AG10803 (cell line): Measurements from ENCODE around the gene KCNMA1.

Source experiments
- DNase-seq: peaks from one replicate; pipeline ENCODE4 v3.0.0; 2010; ENCODE audit warnings: low read depth
- H3K4me3 ChIP-seq: 2 replicates; pipeline ENCODE4 v1.5.1; 2011; ENCODE audit warnings: mild to moderate bottlenecking, low read length, control low read depth
- TF ChIP-seq, protein P1 (sequence below): conservative IDR thresholded peaks from 2 replicates; pipeline ENCODE4 v1.5.1; 2011; ENCODE audit warnings: mild to moderate bottlenecking, low read length, control low read depth, inconsistent platforms

The KCNMA1 gene

DNA sequence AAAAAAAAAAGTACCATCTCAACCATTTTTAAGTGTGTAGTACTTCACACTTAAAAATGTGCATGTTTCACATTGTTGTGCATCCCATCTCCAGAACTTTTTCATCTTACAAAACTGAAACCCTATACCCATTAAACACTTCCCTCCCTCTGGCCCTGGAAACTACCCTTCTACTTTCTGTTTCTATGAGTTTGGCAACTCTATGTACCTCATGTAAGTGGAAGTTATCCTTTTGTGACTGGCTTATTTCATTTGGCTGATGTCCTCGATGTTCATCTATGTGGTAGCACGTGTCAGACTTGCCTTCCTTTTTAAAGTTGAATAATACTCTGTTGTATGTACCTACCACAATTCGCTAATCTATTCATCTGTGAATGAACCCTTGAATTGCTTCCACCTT, 12.2 kb downstream of the KCNMA1 start:
- no peak for DNase-seq
- H3K4me3 ChIP-seq: no peak overlapping the region
- TF ChIP-seq, protein P1, sequence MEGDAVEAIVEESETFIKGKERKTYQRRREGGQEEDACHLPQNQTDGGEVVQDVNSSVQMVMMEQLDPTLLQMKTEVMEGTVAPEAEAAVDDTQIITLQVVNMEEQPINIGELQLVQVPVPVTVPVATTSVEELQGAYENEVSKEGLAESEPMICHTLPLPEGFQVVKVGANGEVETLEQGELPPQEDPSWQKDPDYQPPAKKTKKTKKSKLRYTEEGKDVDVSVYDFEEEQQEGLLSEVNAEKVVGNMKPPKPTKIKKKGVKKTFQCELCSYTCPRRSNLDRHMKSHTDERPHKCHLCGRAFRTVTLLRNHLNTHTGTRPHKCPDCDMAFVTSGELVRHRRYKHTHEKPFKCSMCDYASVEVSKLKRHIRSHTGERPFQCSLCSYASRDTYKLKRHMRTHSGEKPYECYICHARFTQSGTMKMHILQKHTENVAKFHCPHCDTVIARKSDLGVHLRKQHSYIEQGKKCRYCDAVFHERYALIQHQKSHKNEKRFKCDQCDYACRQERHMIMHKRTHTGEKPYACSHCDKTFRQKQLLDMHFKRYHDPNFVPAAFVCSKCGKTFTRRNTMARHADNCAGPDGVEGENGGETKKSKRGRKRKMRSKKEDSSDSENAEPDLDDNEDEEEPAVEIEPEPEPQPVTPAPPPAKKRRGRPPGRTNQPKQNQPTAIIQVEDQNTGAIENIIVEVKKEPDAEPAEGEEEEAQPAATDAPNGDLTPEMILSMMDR: no peak

DNA sequence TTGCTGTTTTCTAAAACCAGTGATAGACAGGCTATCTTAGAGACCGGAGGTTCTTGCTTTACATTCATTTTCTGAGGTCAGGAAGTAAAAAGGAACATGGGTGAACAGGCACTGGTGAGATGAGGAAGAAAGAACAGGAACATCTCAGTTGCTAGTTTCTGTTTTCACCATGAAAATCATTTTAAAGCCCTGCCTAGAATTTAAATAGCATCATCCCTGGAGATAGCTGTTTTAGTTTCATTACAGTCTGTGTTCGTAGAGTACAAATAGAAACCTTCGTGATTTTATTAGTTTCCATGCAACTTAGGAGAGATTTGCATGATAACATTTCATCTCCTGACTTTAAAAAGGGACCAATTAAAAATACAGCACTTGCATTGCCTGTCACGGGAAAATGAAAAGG, 14.7 kb downstream of the KCNMA1 start:
- TF ChIP-seq, protein P1: no peak
- H3K4me3 ChIP-seq: no peak overlapping the region
- DNase-seq: no peak

DNA sequence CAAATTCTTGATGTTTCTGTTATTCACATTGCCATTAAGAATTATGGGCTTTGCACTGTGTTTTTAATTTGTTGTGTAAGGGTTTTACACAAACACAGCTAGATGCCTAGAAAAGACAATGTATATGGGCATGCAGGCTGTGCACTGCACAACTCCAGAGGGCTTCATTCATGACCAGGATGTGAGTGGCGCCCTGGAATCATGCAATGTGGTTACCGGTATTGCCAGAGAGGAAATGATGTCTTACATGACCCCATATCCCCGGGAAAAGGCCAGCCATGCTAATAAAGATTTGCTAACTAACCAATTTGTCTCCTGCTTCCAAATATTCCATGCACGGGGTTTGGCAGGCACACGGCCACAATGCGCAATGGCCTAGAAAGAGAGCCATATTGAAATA, 16.9 kb downstream of the KCNMA1 start:
- DNase-seq: no peak
- no peak overlapping the region for H3K4me3 ChIP-seq
- TF ChIP-seq, protein P1: no peak

DNA sequence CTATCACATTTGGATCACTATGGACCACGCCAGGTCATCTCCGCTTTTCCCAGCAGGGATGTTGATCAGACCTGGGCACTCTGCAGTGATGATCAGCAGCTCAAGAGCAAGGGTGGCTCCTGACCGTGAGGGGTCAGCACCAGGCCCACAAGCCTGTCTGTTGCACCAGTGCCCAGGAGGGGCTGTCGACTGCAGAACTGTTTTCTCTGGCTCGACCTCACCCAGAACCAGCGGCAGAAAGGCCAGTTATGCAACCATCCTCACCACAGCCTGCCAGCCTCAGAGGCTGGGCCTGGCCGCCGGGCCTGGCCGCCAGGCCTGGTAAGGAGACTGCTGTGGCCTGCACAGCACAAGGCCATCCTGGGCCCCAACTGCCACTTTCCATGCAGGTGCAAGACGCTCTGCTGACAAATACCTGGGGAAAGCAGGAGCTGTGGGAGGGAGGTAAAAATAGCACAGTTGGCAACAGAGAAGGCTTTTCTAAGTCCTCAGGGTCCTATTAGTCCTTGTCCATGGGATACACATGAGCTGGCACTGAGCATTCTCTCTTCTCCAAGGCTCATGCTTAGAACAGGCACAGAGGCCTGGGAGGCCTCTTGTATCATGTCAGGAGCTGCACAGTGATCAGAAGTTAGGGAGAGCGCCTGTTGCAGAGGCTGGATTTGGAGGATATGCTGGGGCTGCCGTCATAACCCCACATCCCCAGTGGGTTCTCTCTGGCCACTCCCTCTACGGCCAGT, 17.5 kb downstream of the KCNMA1 start:
- H3K4me3 ChIP-seq: no peak overlapping the region
- TF ChIP-seq, protein P1: no peak
- DNase-seq: no peak

DNA sequence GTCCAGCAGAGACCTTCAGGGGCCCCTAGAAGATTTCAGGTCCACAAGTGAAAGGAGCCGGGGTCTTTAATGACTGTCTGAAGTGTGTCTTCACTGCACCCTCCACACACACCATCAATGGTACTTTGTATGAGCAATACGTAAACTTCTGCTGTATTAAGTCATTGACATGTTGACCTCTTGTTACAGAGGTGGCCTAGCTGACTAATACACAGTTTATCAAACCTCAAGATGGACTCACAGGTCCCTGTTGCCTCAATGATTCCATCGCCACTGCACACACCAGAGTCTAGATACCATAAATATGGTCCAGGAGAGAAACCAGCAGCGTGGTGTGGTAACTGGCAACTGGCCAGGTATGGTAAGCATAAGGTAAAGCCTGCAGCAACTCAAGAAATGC, 19.5 kb downstream of the KCNMA1 start:
- TF ChIP-seq, protein P1: no peak
- H3K4me3 ChIP-seq: no peak overlapping the region
- DNase-seq: no peak

DNA sequence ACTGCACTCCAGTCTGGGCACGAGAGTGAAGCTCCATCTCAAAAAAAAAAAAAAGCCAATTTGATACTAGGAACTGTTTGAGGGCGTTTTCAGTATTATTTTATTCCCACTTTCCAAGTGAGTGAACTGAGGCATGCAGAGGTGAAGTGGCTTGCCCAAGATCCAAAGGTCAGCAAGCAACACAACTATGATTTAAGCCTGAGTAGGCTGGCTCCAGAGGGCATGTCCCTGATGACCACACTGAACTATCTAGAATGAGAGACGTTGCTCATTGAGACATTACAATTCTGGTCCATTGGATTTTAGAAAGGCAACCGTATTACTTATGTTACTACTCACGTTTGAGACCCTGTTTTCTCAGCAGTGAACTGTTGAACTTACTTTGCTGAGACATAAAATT, 20.8 kb downstream of the KCNMA1 start:
- H3K4me3 ChIP-seq: no peak overlapping the region
- DNase-seq: no peak
- TF ChIP-seq, protein P1: no peak
